ENCODE measurements around the gene OSBPL2. TPM values are rescaled to one million over a fixed set of nuclear protein-coding genes. Genes with fewer than 3 reads are reported as not detected.

OSBPL2 gene
- total and polyA plus RNA-seq, 3 experiments from 2014 or later = 24.5 to 24.7 (median 24.6) TPM

- no peak overlapping the region for H3K27ac Mint-ChIP-seq
- H3K27ac ChIP-seq (ENCODE audit: low read depth, low read length) = no peak overlapping the region
- H3K4me1 ChIP-seq (ENCODE audit: insufficient read depth, low read length) = no peaks in the 10 kb centered on the region
- no peaks in the 10 kb centered on the region for H3K4me1 Mint-ChIP-seq
- H3K4me3 ChIP-seq (ENCODE audit: low read length) = no peak overlapping the region
- no peaks in the 10 kb centered on the region for H3K9me3 ChIP-seq (ENCODE audit: low read length)
- H3K36me3 ChIP-seq (ENCODE audit: insufficient read depth, low read length) = no peaks in the 10 kb centered on the region
- DNase-seq = no peak
- ChIA-PET CTCF (no interaction called here), POLR2A (no interaction called here)
- H3K9me3 Mint-ChIP-seq = no peaks in the 10 kb centered on the region
- H3K27me3 ChIP-seq (ENCODE audit: insufficient read depth, low read length, poor library complexity, severe bottlenecking) = no peaks in the 10 kb centered on the region
- H3K4me3 Mint-ChIP-seq = no peak overlapping the region
- H3K36me3 Mint-ChIP-seq = no peaks in the 10 kb centered on the region
- H3K27me3 Mint-ChIP-seq = no peaks in the 10 kb centered on the region
Observed at GRCh38 chr20:62323980-62324906, 85.9 kb downstream of the OSBPL2 start.

GRCh38 chr20:62325172-62325905 lies 87.0 kb downstream of the OSBPL2 start:
- no peak overlapping the region for H3K4me3 ChIP-seq (ENCODE audit: low read length)

GRCh38 chr20:62326559-62326958 lies 88.2 kb downstream of the OSBPL2 start:
- H3K4me1 Mint-ChIP-seq = no peaks in the 10 kb centered on the region
- ChIA-PET CTCF (interaction anchor here (1.2 kb wide), 1 partner anchor 27 kb away, joined by 3 read pairs; no protein-coding TSS in a partner anchor), POLR2A (no interaction called here)
- no peak overlapping the region for H3K27ac Mint-ChIP-seq
- H3K36me3 Mint-ChIP-seq = no peaks in the 10 kb centered on the region
- H3K4me3 ChIP-seq (ENCODE audit: low read length) = no peak overlapping the region
- H3K9me3 Mint-ChIP-seq = no peaks in the 10 kb centered on the region
- H3K27me3 ChIP-seq (ENCODE audit: insufficient read depth, low read length, poor library complexity, severe bottlenecking) = no peaks in the 10 kb centered on the region
- no peaks in the 10 kb centered on the region for H3K9me3 ChIP-seq (ENCODE audit: low read length)
- H3K27me3 Mint-ChIP-seq = no peaks in the 10 kb centered on the region
- H3K36me3 ChIP-seq (ENCODE audit: insufficient read depth, low read length) = no peaks in the 10 kb centered on the region
- DNase-seq = no peak
- H3K27ac ChIP-seq (ENCODE audit: low read depth, low read length) = no peak overlapping the region
- no peak overlapping the region for H3K4me3 Mint-ChIP-seq
- H3K4me1 ChIP-seq (ENCODE audit: insufficient read depth, low read length) = no peaks in the 10 kb centered on the region

More at GRCh38 chr20:62325172-62325905, 87.0 kb downstream of the OSBPL2 start:
- no peak overlapping the region for H3K27ac ChIP-seq (ENCODE audit: low read depth, low read length)
- Mint-ChIP-seq H3K36me3 (no peaks in the 10 kb centered on the region), H3K4me3 (no peak overlapping the region), H3K27ac (peak overlapping the region in 2 of 8 donors; percentile 80 to 85), H3K9me3 (no peaks in the 10 kb centered on the region), H3K4me1 (no peaks in the 10 kb centered on the region), H3K27me3 (no peaks in the 10 kb centered on the region)
- H3K27me3 ChIP-seq (ENCODE audit: insufficient read depth, low read length, poor library complexity, severe bottlenecking) = no peaks in the 10 kb centered on the region
- H3K36me3 ChIP-seq (ENCODE audit: insufficient read depth, low read length) = no peaks in the 10 kb centered on the region
- H3K9me3 ChIP-seq (ENCODE audit: low read length) = no peaks in the 10 kb centered on the region
- H3K4me1 ChIP-seq (ENCODE audit: insufficient read depth, low read length) = no peaks in the 10 kb centered on the region
- POLR2A ChIA-PET = no interaction called here
- DNase-seq = no peak
- CTCF ChIA-PET = no interaction called here

DNA sequence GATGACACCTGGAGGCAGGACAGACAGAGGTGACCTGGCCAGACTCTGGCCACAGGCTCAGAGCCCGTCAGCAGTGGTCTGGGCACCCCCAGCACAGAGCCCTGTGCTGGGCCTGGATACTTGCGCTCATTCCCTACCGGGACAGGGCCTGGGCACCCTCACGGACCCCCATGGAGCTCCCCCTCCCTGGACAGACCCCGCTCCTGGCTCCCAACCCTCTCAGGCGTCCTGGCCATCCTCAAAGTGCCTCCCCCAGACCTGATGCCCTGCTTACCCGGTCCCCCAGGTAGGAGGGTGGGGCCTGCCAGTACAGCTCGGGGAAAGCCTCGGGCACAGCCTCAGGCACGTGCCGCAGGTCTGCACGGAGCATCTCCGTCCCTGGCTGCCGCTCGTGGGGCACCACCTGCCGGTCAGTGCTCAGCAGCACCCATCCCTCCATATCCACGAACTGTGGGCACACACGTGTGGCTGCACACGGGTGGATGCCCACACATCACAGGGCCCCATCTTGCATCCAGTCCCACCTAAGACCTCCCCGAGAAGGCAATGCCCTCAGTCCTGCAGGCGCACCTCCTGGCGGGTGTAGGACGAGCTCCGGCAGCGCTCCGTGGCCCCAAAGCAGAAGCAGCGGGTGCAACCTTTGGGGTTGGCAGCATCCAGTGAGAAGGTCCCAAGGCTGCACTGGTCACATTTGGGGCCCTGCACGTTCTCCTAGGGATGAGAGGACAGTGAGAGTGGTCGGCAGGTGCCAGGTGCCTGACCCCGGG lies 88.8 kb downstream of the OSBPL2 start:
- DNase-seq = no peak
- Histone ChIP-seq H3K27ac (ENCODE audit: low read depth, low read length) (no peak overlapping the region), H3K4me1 (ENCODE audit: insufficient read depth, low read length) (no peaks in the 10 kb centered on the region), H3K27me3 (ENCODE audit: insufficient read depth, low read length, poor library complexity, severe bottlenecking) (no peaks in the 10 kb centered on the region), H3K4me3 (ENCODE audit: low read length) (no peak overlapping the region), H3K9me3 (ENCODE audit: low read length) (no peaks in the 10 kb centered on the region), H3K36me3 (ENCODE audit: insufficient read depth, low read length) (no peaks in the 10 kb centered on the region)
- H3K9me3 Mint-ChIP-seq = no peaks in the 10 kb centered on the region
- ChIA-PET CTCF (interaction anchor here (1.2 kb wide), 1 partner anchor 27 kb away, joined by 3 read pairs; no protein-coding TSS in a partner anchor), POLR2A (no interaction called here)
- no peak overlapping the region for H3K4me3 Mint-ChIP-seq
- H3K27me3 Mint-ChIP-seq = no peaks in the 10 kb centered on the region
- H3K4me1 Mint-ChIP-seq = no peaks in the 10 kb centered on the region
- peak overlapping the region in 1 of 8 donors; percentile 60 for H3K27ac Mint-ChIP-seq
- no peaks in the 10 kb centered on the region for H3K36me3 Mint-ChIP-seq

- CTCF ChIA-PET = no interaction called here
- peak overlapping the region in 1 of 8 donors; percentile 60 for H3K27ac Mint-ChIP-seq
- H3K36me3 Mint-ChIP-seq = no peaks in the 10 kb centered on the region
- H3K4me3 Mint-ChIP-seq = no peak overlapping the region
- POLR2A ChIA-PET = no interaction called here
- no peaks in the 10 kb centered on the region for H3K9me3 Mint-ChIP-seq
- H3K27ac ChIP-seq (ENCODE audit: low read depth, low read length) = no peak overlapping the region
- no peaks in the 10 kb centered on the region for H3K4me1 ChIP-seq (ENCODE audit: insufficient read depth, low read length)
- no peaks in the 10 kb centered on the region for H3K27me3 ChIP-seq (ENCODE audit: insufficient read depth, low read length, poor library complexity, severe bottlenecking)
- no peaks in the 10 kb centered on the region for H3K36me3 ChIP-seq (ENCODE audit: insufficient read depth, low read length)
- H3K4me3 ChIP-seq (ENCODE audit: low read length) = no peak overlapping the region
- H3K27me3 Mint-ChIP-seq = no peaks in the 10 kb centered on the region
- no peaks in the 10 kb centered on the region for H3K4me1 Mint-ChIP-seq
- no peak for DNase-seq
- no peaks in the 10 kb centered on the region for H3K9me3 ChIP-seq (ENCODE audit: low read length)
Observed at GRCh38 chr20:62327726-62328495, 89.6 kb downstream of the OSBPL2 start.

GRCh38 chr20:62328684-62329388 lies 90.5 kb downstream of the OSBPL2 start:
- Histone ChIP-seq H3K9me3 (ENCODE audit: low read length) (no peaks in the 10 kb centered on the region), H3K36me3 (ENCODE audit: insufficient read depth, low read length) (no peaks in the 10 kb centered on the region), H3K4me3 (ENCODE audit: low read length) (no peak overlapping the region), H3K4me1 (ENCODE audit: insufficient read depth, low read length) (no peaks in the 10 kb centered on the region), H3K27ac (ENCODE audit: low read depth, low read length) (no peak overlapping the region), H3K27me3 (ENCODE audit: insufficient read depth, low read length, poor library complexity, severe bottlenecking) (no peaks in the 10 kb centered on the region)
- no peaks in the 10 kb centered on the region for H3K4me1 Mint-ChIP-seq
- H3K27ac Mint-ChIP-seq = no peak overlapping the region
- no peaks in the 10 kb centered on the region for H3K27me3 Mint-ChIP-seq
- no peak overlapping the region for H3K4me3 Mint-ChIP-seq
- ChIA-PET CTCF (no interaction called here), POLR2A (no interaction called here)
- no peaks in the 10 kb centered on the region for H3K36me3 Mint-ChIP-seq
- DNase-seq = no peak
- H3K9me3 Mint-ChIP-seq = no peaks in the 10 kb centered on the region
